Epidermal melanocyte (primary cell): ENCODE measurements around the gene MYO15B.
"Not testable (repeated sequence)": the region's sequence is repeated elsewhere in the genome, so short reads cannot be mapped to it uniquely, and the experiment has no call there.

ENCODE experiments used
- DNase-seq: peaks from one replicate; pipeline ENCODE4 v3.0.0; 2011; ENCODE audit warnings: low spot score; ENCODE audit not compliant: insufficient read length

MYO15B gene

DNA sequence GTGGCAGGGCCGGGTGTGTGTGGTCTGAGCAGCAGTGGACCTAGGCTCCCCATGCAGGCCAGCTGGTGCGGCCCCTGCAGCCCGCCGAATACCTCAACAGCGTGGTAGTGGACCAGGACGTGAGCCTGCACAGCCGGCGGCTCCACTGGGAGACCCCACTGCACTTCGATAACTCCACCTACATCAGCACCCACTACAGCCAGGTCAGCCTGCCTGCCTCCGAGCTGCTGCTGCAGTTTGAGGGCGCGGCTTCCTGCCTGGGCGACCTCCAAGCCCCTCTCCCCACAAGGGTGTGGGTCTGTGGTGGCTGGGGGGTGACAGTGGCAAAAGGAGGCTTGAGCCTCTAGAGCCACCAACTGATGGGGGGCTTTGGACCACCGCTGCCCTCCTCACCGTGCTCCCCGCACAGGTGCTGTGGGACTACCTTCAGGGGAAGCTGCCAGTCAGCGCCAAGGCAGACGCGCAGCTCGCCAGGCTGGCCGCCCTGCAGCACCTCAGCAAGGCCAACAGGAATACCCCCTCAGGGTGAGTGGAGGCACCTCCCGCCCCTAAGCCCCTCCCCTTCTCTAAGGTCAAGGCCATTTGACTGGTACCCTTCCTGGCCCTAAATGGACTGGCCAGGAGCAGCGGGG, 37.2 kb downstream of the MYO15B start:
- DNase-seq: no peak

DNA sequence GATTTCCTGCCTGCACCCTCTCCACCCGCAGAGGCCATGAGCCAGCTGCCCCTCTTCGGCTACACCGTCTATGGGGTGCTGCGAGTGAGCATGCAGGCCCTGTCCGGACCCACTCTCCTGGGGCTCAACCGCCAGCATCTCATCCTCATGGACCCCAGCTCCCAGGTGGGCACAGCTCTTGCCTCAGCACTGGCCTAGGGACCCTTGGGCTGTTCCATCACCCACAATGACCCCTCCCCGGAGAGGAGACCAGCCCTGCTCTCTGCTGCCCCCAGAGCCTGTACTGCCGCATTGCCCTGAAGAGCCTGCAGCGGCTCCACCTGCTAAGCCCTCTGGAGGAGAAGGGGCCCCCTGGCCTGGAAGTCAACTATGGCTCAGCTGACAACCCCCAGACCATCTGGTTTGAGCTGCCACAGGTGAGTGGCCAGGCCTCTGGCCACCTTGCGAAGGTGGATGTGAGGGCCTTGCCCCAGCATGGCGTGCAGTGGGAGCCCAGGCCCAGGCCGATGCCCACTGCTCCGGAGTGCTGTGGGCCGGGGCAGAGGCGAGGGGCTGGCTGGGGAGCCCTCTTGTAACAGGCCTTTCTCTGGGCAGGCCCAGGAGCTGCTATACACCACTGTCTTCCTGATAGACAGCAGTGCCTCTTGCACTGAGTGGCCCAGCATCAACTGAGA, 38.4 kb downstream of the MYO15B start:
- DNase-seq: no peak

- no peak for DNase-seq
Measured at GRCh38 chr17:75626496-75627038, 39.0 kb downstream of the MYO15B start.

DNA sequence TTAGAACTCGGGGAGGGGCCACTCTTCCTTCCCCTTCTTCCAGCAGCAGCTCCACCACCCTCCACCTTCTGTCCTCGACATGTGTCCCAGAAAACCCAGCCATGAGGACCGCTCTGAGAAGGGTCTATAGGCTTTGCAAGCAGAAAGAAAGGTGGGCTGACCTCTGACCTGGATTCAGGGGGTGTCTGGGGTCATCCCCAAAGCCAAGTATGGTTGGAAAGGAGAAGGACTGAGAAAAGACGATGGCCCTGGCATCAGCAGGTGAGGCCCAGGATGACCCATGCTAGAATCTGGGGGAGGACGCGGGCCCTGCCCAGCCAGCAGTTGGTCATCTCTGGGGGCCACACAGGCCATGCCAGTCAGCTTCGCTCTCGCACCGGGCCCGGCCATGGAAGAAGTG, 39.5 kb downstream of the MYO15B start:
- no peak for DNase-seq

DNA sequence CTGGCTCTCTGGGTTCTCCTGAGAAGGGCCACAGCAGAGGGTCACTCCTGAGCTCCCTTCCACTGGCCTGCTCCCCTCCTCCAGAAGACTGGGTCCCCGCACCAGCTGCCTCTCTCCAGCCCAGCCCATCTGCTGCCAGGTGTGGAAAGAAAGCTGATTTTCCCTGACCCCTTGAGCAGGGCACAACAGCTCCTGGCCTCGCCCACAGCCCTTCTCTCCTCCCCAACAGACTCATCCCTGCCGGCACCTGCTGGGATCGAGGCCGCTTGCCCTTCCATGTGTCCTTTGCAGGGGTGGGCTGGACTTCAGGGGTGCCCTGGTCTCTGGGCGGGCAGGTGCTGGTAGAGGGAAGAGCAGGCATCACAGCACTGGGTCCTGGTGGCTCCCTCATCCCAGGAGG, 40.8 kb downstream of the MYO15B start:
- no peak for DNase-seq

DNA sequence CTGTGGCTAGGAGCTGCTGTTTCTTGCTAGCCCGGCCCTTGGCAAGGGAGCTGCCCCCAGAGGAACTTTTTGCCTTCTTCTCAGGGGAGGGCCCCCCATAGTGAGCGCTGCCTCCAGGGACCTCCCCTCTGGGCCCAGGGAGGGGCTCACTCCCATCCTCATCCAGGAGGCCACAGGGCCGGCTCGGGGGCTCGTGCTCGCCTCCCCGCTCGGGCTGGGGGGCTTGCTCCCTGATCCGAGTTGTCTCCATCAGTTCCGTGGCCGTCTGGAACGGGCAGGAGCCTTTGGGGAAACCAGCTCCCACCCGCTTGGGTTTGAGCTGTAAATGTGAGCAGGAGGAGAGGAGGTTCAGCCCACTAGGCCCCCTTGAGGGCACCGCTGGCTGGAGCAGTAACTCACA, 41.6 kb downstream of the MYO15B start:
- DNase-seq: no peak

DNA sequence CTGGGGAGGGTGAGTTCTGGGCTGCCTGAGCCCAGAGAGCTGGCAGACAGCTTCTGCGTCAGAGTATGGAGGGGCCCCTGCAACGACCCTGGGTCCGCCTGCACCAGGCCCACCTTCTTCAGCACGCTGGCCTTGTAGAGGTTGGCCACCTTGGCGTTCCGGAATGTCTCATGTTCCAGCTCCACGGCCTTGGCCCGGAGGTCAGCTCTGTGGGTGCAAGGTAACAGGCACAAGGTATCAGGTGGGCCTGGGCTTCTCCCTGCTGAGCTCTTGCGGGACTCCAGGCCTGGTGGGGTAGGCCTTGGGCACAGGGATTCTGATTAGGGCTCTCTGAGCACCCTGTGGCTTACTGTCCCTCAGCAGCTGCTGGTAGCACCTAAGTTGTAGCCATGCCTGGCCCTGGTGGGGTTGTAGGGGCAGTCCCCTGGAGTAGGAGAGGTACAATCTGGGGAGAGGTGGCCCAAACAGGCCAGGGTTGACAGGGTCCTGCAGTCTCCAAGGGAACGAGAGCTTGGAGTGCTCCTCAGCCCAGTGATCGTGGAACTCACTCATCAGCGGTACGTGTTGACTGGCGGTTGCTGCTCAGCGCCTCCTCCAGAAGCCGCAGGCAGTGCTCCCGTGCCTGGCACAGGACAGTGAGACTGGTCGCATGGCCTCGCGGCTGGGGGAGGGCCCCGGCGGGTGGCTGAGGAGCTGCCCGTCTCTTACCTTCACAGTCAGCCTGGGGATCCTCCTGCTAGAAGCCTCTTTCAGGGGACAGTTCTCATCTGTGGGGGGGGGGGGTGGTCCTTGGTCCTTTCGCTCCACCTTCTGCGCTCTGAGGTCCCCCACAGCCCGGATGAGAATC, 42.7 kb downstream of the MYO15B start:
- DNase-seq: no peak

- DNase-seq: no peak
Measured at GRCh38 chr17:75631353-75631752, 43.8 kb downstream of the MYO15B start.

- DNase-seq: no peak
Measured at GRCh38 chr17:75632428-75632827, 44.8 kb downstream of the MYO15B start.

- DNase-seq: peak; percentile 99
Measured at GRCh38 chr17:75632863-75633485, 45.4 kb downstream of the MYO15B start, which contains the start of gene SMIM5. TSS of gene SMIM5 (plus strand) at chr17:75633434. CDS start at chr17:75640202, 6,768 bp downstream.

DNA sequence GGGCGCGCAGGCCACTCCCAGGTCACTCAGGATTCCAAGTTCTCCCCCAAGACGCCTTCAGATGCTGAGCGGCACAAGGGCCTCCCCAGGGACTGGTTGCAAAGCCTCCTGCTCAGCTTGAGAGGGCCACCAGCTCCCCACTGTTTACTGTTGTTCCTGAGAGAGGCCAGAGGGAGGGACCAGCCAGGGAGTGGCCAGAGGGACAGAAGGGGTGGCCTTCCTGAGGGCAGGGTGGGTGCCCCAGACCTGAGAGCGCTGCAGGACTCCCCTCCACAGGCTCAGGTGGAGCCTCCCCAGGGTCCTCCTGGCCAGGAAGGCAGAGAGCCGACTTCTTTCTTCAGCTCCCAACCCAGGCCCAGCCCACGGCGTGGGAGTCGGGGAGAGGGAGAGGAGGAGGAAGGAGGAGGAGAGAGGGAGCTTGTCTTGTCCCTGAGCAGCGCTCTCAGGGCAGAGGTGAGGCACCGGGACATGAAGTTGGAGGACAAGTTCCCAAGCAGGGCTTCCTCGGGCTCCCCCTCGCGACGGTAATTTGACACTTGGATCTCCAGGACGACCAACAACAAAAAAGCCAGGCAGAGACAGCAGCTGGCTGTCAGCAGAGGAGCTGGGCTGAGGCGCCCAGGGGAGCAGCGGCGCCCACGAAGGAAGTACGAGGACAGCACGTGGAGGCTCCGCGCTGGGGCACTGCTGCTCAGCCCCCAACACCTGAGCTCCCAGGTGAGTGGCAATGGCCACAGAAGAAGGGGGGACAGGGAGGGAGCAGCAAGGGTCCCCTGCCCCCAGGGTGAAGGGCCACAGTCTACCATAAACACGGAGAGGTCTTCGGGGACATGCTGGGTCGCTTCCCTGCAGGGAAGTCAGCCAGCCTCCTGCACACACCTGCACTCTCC, 46.1 kb downstream of the MYO15B start:
- DNase-seq: peak; percentile 93

GRCh38 chr17:75634376-75634740, 46.8 kb downstream of the MYO15B start:
- no peak for DNase-seq

DNA sequence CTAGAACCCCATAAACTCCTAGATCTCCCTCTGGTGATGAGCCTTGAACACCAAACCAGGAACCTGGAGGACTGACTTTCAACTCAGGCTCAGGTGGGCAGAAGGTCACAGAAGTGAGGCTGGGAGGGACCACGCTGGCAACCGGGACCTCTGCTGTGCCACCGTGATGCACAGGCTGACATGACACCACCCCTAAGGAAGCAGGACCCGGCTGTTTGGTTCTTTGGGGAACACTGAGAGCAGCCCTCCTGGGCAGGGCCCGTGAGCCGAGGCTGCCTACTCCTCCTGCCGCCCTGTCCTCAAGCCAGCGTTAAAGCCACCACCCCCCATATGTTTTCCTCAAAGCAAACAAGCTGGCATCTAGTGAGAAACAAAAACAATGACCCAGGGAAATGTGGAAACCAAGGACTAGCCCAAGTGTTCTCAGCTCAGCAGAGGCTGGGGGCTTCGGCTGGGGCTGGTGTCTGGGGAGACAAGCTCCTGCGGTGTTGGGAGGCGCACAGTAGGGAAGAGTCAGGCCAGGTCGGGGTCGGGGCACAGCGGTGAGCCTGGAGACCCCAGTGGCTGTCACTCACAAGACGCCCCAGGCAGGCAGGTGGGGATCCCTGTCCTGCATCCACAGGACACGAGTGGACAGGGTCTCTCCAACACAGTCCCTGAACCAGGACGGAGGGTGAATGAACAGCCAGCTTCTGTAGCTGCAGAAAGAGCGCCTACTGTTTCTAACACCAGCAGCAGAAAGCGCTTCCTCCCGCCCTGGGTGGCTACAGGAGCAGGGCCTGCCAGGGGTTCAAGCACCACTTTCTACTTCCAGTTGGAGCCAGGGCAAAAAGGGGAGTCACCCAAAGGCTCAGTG, 47.4 kb downstream of the MYO15B start:
- no peak for DNase-seq

DNA sequence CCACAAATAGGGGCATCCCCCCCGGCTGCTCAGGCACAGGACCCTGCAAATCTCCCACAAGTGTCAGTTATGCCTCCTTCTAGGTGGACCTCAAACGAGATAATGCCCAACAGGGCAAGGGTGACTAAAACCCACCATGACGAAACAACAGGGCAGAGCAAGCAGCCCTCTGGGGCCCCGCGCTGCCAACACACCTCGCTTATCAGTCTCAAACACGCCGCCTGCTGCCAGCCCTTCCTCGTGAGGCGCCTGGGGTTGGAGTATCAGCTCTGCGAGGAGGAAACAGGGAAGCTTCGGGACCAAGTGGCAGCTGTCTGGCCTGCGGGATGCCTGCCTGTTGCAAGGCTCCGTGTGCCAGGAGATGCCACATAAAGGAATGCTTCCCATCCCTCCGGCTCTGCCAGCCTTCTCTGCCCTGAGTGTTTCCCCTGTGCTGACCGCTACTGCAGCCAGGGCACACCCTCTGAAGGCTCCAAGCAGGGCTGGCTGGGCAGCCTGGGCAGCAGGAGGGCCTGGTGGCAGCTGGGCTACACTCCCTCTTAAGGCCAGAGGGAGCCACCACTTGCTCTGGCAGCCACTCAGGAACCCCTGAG, 48.1 kb downstream of the MYO15B start:
- DNase-seq: no peak

DNA sequence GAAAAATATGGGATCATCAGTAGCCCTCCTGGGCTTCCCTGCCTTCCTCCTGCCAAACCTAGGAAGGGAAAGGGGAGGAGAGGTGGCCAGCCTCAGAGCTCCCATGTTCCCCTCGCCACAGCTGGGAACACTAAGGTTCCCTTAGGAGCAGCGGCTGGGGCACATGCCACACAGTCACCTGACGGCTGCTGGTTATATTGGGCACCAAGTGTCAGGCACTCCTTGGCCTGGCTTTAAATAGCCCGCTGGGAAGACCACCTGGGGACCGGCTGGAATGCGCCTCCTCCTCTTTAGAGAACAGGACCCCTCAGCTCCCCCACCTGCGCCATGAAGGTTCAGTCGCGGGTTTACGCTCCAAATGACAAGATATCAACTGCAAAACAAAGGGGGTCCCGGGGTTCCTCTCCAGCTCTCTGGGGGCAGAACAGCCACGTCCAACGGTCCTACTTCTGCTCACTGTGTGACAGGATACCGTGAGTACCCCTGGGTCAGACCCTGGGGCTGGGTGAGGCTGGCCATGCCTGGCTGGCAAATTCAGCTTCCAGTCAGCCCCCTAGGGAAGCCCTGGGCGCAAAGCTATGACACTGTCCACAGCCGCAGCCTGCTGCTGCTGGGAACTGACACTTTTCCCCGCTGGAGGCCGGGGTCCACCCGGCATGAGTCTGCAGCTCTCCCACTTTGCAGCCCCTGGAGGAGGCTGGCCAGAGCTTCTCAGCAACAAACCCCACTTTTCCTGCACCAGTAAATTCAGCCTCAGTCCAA, 49.0 kb downstream of the MYO15B start:
- no peak for DNase-seq

- no peak for DNase-seq
Measured at GRCh38 chr17:75637143-75637538, 49.5 kb downstream of the MYO15B start.

GRCh38 chr17:75637551-75637950, 50.0 kb downstream of the MYO15B start:
- no peak for DNase-seq

DNA sequence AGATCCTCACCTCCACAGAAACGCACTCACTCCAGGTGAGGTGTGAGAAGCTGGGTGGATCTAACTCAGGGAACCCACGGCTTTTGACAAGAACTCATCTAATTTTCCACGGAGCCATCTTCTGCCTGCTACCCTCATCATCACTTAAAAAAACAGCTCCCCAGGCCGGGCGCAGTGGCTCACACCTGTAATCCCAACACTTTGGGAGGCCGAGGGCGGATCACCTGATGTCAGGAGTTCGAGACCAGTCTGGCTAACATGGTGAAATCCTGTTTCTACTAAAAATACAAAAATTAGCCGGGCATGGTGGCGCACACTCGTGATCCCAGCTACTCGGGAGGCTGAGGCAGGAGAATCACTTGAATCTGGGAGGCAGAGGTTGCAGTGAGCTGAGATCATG, 50.4 kb downstream of the MYO15B start:
- DNase-seq: not testable (repeated sequence)

GRCh38 chr17:75638893-75639292, 51.3 kb downstream of the MYO15B start:
- no peak for DNase-seq
